ENCODE measurements around the gene LIPN. TPM values are rescaled to one million over a fixed set of nuclear protein-coding genes. Genes with fewer than 3 reads are reported as not detected.

Gene LIPN
- total RNA-seq, 2 donors from 2014 or later: not detected

DNA sequence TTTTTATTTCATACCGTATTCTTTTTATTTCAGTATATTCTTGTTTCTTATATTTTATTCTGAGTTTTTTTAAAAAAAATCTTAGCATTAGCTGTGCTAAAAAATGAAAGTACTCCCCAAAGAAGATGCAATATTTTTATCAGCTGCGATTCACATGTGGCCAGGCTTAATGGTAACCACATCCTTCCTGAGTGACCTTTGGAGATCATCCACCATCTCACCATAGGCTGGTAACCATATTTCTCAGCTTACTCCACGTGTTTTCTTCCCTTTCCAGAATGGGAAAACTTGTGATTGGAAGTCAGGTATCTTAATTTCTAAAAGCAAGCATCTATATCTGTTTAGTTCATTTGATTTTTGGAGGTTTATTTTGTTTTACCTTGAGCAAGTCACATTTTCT is 23.9 kb downstream of the LIPN start:
- intact Hi-C loops (cut with DNase I): no loop called here
- Histone ChIP-seq H3K4me3 (no peak overlapping the region), H3K4me1 (no peaks in the 10 kb centered on the region), H3K9me3 (no peaks in the 10 kb centered on the region), H3K27me3 (no peaks in the 10 kb centered on the region), H3K36me3 (no peaks in the 10 kb centered on the region), H3K9ac (ENCODE audit: low read depth in 2 of 2, low read length in 2 of 2) (no peak overlapping the region), H3K27ac (no peak overlapping the region)
- no peak for DNase-seq
- TF ChIP-seq, protein P1, sequence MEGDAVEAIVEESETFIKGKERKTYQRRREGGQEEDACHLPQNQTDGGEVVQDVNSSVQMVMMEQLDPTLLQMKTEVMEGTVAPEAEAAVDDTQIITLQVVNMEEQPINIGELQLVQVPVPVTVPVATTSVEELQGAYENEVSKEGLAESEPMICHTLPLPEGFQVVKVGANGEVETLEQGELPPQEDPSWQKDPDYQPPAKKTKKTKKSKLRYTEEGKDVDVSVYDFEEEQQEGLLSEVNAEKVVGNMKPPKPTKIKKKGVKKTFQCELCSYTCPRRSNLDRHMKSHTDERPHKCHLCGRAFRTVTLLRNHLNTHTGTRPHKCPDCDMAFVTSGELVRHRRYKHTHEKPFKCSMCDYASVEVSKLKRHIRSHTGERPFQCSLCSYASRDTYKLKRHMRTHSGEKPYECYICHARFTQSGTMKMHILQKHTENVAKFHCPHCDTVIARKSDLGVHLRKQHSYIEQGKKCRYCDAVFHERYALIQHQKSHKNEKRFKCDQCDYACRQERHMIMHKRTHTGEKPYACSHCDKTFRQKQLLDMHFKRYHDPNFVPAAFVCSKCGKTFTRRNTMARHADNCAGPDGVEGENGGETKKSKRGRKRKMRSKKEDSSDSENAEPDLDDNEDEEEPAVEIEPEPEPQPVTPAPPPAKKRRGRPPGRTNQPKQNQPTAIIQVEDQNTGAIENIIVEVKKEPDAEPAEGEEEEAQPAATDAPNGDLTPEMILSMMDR (IDR thresholded peaks at IDR 0.05): no peak

DNA sequence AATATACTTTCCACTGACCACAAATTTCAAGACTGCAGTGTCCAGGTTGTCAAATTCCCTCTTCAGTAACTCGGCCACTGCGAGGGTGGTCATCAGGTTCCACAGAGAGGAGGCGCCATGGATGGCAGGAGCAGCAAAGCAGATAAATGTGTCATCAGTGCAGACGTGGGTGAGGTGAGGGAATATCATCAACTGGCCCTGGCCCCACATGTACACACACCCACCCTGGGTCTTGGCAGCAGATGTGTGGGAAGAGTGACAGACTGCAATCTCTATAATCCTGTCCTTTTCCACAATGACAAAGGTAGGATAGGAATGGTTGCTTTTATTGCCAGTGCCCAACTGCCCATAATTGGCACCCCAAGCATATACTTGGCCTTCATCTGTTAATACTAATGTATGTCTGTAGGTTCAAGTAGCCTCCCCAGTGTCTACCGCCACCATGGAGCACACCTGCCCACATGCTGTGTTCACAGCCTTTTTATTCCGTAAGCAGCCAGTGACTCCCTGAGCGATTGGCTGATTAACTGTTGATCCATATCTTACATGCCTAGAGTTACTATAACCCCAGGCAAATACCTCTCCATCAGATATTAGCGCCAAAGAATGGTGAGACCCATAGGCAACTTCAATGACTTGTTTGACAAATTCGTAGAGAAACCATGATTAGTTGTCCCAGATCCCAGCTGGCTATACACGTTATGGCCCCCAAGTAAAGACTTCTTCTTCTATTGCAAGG is 26.4 kb downstream of the LIPN start:
- H3K9me3 ChIP-seq: no peaks in the 10 kb centered on the region
- intact Hi-C loops (cut with DNase I): no loop called here
- no peak overlapping the region for H3K4me3 ChIP-seq
- no peaks in the 10 kb centered on the region for H3K36me3 ChIP-seq
- TF ChIP-seq, protein P1 (IDR thresholded peaks at IDR 0.05): no peak
- no peak overlapping the region for H3K27ac ChIP-seq
- H3K4me1 ChIP-seq: no peaks in the 10 kb centered on the region
- no peak for DNase-seq
- no peaks in the 10 kb centered on the region for H3K27me3 ChIP-seq
- no peak overlapping the region for H3K9ac ChIP-seq (ENCODE audit: low read depth in 2 of 2, low read length in 2 of 2)

DNA sequence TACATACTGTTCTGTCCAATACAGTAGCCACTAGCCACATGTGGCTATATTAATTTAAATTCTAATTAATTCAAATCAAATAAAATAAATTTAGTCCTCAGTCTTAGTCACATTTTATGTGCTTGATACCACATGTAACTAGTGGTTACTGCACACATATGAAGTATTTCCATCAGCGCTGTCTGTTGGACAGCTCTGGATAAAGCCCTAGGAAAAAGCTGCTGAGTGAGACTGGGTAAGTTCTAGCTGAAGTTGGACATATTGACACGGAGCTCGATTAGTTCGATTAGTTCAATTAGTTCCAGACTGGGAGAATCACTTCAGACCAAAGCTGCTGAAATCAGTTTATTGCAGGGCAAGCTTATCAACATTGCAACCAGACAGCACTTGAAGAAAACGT is 27.6 kb downstream of the LIPN start:
- Histone ChIP-seq H3K27ac (no peak overlapping the region), H3K9me3 (no peaks in the 10 kb centered on the region), H3K4me1 (no peaks in the 10 kb centered on the region), H3K27me3 (no peaks in the 10 kb centered on the region), H3K4me3 (no peak overlapping the region), H3K9ac (ENCODE audit: low read depth in 2 of 2, low read length in 2 of 2) (no peak overlapping the region), H3K36me3 (no peaks in the 10 kb centered on the region)
- intact Hi-C loops (cut with DNase I): no loop called here
- DNase-seq: no peak
- TF ChIP-seq, protein P1 (IDR thresholded peaks at IDR 0.05): no peak

DNA sequence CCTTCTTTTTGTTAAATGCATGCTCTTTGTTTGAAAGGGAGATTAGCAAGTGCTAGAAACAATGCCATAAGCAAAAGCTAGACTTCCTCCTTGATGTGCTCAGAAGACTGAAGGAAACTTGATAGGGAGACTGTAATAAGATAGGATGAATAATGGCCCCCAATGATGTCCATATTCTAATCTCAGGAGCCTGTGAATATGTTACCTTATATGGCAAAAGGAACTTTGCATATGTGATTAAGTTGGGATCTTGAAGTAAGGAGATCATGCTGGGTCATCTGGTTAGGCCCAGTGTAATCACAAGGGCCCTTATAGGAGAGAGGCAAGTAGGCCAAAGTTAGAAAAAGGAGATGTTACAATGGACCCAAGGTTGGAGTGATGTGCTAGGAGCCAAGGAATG is 29.1 kb downstream of the LIPN start:
- no peak for DNase-seq
- H3K9me3 ChIP-seq: no peaks in the 10 kb centered on the region
- H3K9ac ChIP-seq (ENCODE audit: low read depth in 2 of 2, low read length in 2 of 2): no peak overlapping the region
- no peak overlapping the region for H3K27ac ChIP-seq
- H3K27me3 ChIP-seq: no peaks in the 10 kb centered on the region
- intact Hi-C loops (cut with DNase I): no loop called here
- no peaks in the 10 kb centered on the region for H3K36me3 ChIP-seq
- TF ChIP-seq, protein P1 (IDR thresholded peaks at IDR 0.05): no peak
- no peaks in the 10 kb centered on the region for H3K4me1 ChIP-seq
- H3K4me3 ChIP-seq: no peak overlapping the region

GRCh38 chr10:88791924-88792323 is 32.1 kb downstream of the LIPN start:
- H3K9me3 ChIP-seq: no peaks in the 10 kb centered on the region
- TF ChIP-seq, protein P1 (IDR thresholded peaks at IDR 0.05): no peak
- H3K27me3 ChIP-seq: no peaks in the 10 kb centered on the region
- no peaks in the 10 kb centered on the region for H3K4me1 ChIP-seq
- H3K36me3 ChIP-seq: no peaks in the 10 kb centered on the region
- no peak overlapping the region for H3K9ac ChIP-seq (ENCODE audit: low read depth in 2 of 2, low read length in 2 of 2)
- DNase-seq: no peak
- no peak overlapping the region for H3K27ac ChIP-seq
- H3K4me3 ChIP-seq: no peak overlapping the region
- intact Hi-C loops (cut with DNase I): no loop called here

Data from colonic mucosa (tissue), 4 donors.